Measurements from ENCODE around the gene CA12. TPM values are rescaled to one million over a fixed set of nuclear protein-coding genes. Genes with fewer than 3 reads are reported as not detected.
A peak's percentile ranks its signal among the peaks of the same experiment; 100 is the strongest.

Gene CA12
- total RNA-seq, 1 experiment from 2014 or later, result 19.8 TPM

- Histone ChIP-seq H3K27me3 (ENCODE audit: low read length) (no peaks in the 10 kb centered on the region), H3K9me3 (ENCODE audit: low read length) (no peaks in the 10 kb centered on the region), H3K4me1 (ENCODE audit: insufficient read depth, low read length) (0 out of 2 replicates have a peak, but pooled peaks cover 3% of the 10 kb centered on the region), H3K4me3 (ENCODE audit: low read length) (no peak overlapping the region), H3K4me2 (ENCODE audit: low read length) (no peak overlapping the region), H3K9ac (ENCODE audit: low read length) (no peak overlapping the region), H4K20me1 (ENCODE audit: low read length) (no peaks in the 10 kb centered on the region), H3K27ac (ENCODE audit: low read length) (no peak overlapping the region), H3K36me3 (ENCODE audit: low read depth, low read length) (no peaks in the 10 kb centered on the region), H3K79me2 (ENCODE audit: low read length) (no peaks in the 10 kb centered on the region), H2AFZ (ENCODE audit: low read length) (no peak overlapping the region), H3F3A (ENCODE audit: low read length, unreplicated experiment) (no peaks in the 10 kb centered on the region), H3K9me2 (replicated peaks; ENCODE audit: low read length) (no peaks in the 10 kb centered on the region)
- TF ChIP-seq EZH2 (IDR thresholded peaks at IDR 0.05; ENCODE audit: low read length, unreplicated experiment) (no peak), EZH2phosphoT487 (IDR thresholded peaks at IDR 0.05; ENCODE audit: borderline replicate concordance, low read length) (no peak), CTCF (conservative IDR thresholded peaks at IDR 0.05; ENCODE audit: low read depth, low read length) (no peak)
- ATAC-seq (no peak), DNase-seq (no peak)
- ChIA-PET CTCF (no interaction called here), POLR2A (ENCODE audit: unreplicated experiment) (no interaction called here)
- no TSS peak for BruUV-seq (replicated peaks)
- intact Hi-C loops (cut with micrococcal nuclease), result loop anchor here (10.0 kb wide), 1 partner anchor 56 kb away; no protein-coding TSS in a partner anchor
Observed at GRCh38 chr15:63408524-63408923, 26.9 kb upstream of the CA12 start.

GRCh38 chr15:63407612-63408011 is 26.0 kb upstream of the CA12 start:
- Histone ChIP-seq H3K4me2 (ENCODE audit: low read length) (no peak overlapping the region), H2AFZ (ENCODE audit: low read length) (no peak overlapping the region), H4K20me1 (ENCODE audit: low read length) (no peaks in the 10 kb centered on the region), H3F3A (ENCODE audit: low read length, unreplicated experiment) (no peaks in the 10 kb centered on the region), H3K79me2 (ENCODE audit: low read length) (no peaks in the 10 kb centered on the region), H3K27ac (ENCODE audit: low read length) (no peak overlapping the region), H3K4me1 (ENCODE audit: insufficient read depth, low read length) (0 out of 2 replicates have a peak, but pooled peaks cover 3% of the 10 kb centered on the region), H3K9ac (ENCODE audit: low read length) (no peak overlapping the region), H3K9me3 (ENCODE audit: low read length) (no peaks in the 10 kb centered on the region), H3K9me2 (replicated peaks; ENCODE audit: low read length) (no peaks in the 10 kb centered on the region), H3K36me3 (ENCODE audit: low read depth, low read length) (no peaks in the 10 kb centered on the region), H3K4me3 (ENCODE audit: low read length) (no peak overlapping the region), H3K27me3 (ENCODE audit: low read length) (no peaks in the 10 kb centered on the region)
- DNase-seq (peak; percentile 33), ATAC-seq (no peak)
- intact Hi-C loops (cut with micrococcal nuclease), result loop anchor here (10.0 kb wide), 1 partner anchor 57 kb away; no protein-coding TSS in a partner anchor
- POLR2A ChIA-PET (ENCODE audit: unreplicated experiment), result no interaction called here
- BruUV-seq (replicated peaks), result no TSS peak
- CTCF ChIA-PET, result no interaction called here
- TF ChIP-seq EZH2 (IDR thresholded peaks at IDR 0.05; ENCODE audit: low read length, unreplicated experiment) (no peak), EZH2phosphoT487 (IDR thresholded peaks at IDR 0.05; ENCODE audit: borderline replicate concordance, low read length) (no peak), CTCF (conservative IDR thresholded peaks at IDR 0.05; ENCODE audit: low read depth, low read length) (no peak)

GRCh38 chr15:63405683-63406390 is 24.2 kb upstream of the CA12 start:
- H3K9me3 ChIP-seq (ENCODE audit: low read length), result no peaks in the 10 kb centered on the region
- H3K36me3 ChIP-seq (ENCODE audit: low read depth, low read length), result no peaks in the 10 kb centered on the region
- 0 out of 2 replicates have a peak, but pooled peaks cover 3% of the 10 kb centered on the region for H3K4me1 ChIP-seq (ENCODE audit: insufficient read depth, low read length)
- CTCF ChIA-PET, result no interaction called here
- no peaks in the 10 kb centered on the region for H3K79me2 ChIP-seq (ENCODE audit: low read length)
- no peak overlapping the region for H3K4me3 ChIP-seq (ENCODE audit: low read length)
- DNase-seq, result no peak
- no TSS peak for BruUV-seq (replicated peaks)
- H3K4me2 ChIP-seq (ENCODE audit: low read length), result no peak overlapping the region
- no peaks in the 10 kb centered on the region for H4K20me1 ChIP-seq (ENCODE audit: low read length)
- H3K27me3 ChIP-seq (ENCODE audit: low read length), result no peaks in the 10 kb centered on the region
- no peak overlapping the region for H3K9ac ChIP-seq (ENCODE audit: low read length)
- TF ChIP-seq EZH2 (IDR thresholded peaks at IDR 0.05; ENCODE audit: low read length, unreplicated experiment) (no peak), CTCF (conservative IDR thresholded peaks at IDR 0.05; ENCODE audit: low read depth, low read length) (no peak), EZH2phosphoT487 (IDR thresholded peaks at IDR 0.05; ENCODE audit: borderline replicate concordance, low read length) (no peak)
- H3F3A ChIP-seq (ENCODE audit: low read length, unreplicated experiment), result no peaks in the 10 kb centered on the region
- intact Hi-C loops (cut with micrococcal nuclease), result loop anchor here (10.0 kb wide), 1 partner anchor 59 kb away; no protein-coding TSS in a partner anchor
- H3K9me2 ChIP-seq (replicated peaks; ENCODE audit: low read length), result no peaks in the 10 kb centered on the region
- H2AFZ ChIP-seq (ENCODE audit: low read length), result no peak overlapping the region
- no peak overlapping the region for H3K27ac ChIP-seq (ENCODE audit: low read length)
- POLR2A ChIA-PET (ENCODE audit: unreplicated experiment), result no interaction called here
- no peak for ATAC-seq

Measured in PC-3 (cell line).